GM12892 (cell line): ENCODE results near the gene SPATS1. TPM values are rescaled to one million over a fixed set of nuclear protein-coding genes. Genes with fewer than 3 reads are reported as not detected.

Source experiments
- DNase-seq: peaks from one replicate; pipeline ENCODE4 v3.0.0; 2011; ENCODE audit not compliant: insufficient read length
- FAIRE-seq: peaks from 2 replicates; lab custom pipeline; 2011; peaks lifted over from hg19 to GRCh38; lab: Jason Lieb, UNC
- POLR2A ChIP-seq: IDR thresholded peaks from 2 replicates; pipeline ENCODE4 v1.6.1; 2011; ENCODE audit warnings: low read depth, low read length, control low read depth
- POLR2AphosphoS5 ChIP-seq: IDR thresholded peaks from 2 replicates; pipeline ENCODE4 v1.6.1; 2011; ENCODE audit warnings: low read depth, low read length, control low read depth
- TAF1 ChIP-seq: IDR thresholded peaks from 2 replicates; pipeline ENCODE4 v1.6.1; 2011; ENCODE audit warnings: low read depth, mild to moderate bottlenecking, control low read depth, low read length, borderline replicate concordance
- polyA plus RNA-seq: library from polyadenylated mRNA; unstranded; fragments of >200 nt; gene quantifications from one replicate; pipeline ENCODE4 v1.2.1, GENCODE V29; 2012; ENCODE audit warnings: missing spikeins, inconsistent platforms; ENCODE audit not compliant: missing spikeins

Gene SPATS1, protein sequence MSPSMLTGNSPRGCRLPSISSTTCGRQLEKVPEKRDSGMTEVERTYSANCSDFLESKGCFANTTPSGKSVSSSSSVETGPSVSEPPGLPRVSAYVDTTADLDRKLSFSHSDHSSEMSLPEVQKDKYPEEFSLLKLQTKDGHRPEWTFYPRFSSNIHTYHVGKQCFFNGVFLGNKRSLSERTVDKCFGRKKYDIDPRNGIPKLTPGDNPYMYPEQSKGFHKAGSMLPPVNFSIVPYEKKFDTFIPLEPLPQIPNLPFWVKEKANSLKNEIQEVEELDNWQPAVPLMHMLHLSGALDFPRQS
- not detected for polyA plus RNA-seq

DNA sequence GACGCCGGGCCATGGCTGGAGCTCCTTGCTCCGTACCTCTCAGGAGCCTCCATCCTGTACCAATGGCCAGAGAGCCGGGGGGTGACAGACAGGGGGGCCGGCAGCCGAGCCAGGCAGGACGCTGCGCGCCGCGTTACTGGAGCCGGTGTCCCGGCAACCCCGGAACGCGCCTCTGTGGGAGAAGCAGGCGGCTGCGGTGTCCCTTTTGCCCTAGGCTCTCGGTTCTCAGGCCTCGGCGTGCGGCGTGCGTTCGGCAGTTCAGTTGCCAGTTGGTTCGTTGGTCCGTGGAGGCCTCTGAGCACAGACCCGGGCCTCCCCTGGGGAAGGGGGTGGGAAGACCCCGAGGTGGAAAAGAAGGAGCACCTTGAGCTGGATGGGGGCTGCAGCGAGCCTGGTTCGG is at the start of gene SPATS1:
TSS of gene SPATS1 (plus strand) at position 162 of the 400 bp plus-strand sequence. CDS start 446 bp downstream, outside the sequence.
- DNase-seq (peak; percentile 10), FAIRE-seq (no peak)
- TF ChIP-seq POLR2A (no peak), POLR2AphosphoS5 (no peak), TAF1 (no peak)

DNA sequence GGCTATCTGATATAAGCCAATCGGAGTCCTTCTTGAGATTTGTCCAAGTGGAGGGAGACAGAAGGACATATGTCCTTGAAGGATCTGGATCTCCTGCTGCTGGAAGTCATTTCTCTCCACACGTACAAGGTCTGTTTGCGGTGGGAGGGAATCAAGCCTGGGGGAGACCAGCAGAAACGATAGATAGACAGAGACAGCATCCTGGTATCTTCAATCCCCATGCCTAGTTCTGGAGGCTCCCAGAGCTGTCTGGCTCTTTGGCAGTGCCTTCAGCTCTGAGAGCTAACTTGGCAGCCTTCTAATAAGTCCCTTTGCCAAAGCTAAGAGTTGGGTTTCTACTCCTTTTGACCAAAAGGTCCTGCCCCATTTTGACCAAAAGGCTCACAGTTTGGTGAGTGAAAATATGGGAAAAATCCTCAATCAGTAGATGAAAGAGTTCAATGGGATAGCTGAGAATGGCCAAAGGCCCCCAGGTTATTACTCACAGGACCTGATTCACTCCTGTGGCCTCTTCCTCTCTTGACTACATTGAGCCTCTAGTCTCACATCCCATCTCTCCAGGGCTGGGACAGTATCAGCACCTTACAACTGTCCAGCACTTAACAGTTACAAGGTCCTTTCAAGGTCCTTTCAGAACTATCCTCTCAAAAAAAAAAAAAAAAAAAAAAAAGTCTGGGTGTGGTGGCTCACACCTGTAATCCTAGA is 49.6 kb upstream of the SPATS1 start:
- TF ChIP-seq POLR2AphosphoS5, result no peak
- no peak for TF ChIP-seq POLR2A
- TF ChIP-seq TAF1, result no peak
- FAIRE-seq, result no peak
- no peak for DNase-seq

DNA sequence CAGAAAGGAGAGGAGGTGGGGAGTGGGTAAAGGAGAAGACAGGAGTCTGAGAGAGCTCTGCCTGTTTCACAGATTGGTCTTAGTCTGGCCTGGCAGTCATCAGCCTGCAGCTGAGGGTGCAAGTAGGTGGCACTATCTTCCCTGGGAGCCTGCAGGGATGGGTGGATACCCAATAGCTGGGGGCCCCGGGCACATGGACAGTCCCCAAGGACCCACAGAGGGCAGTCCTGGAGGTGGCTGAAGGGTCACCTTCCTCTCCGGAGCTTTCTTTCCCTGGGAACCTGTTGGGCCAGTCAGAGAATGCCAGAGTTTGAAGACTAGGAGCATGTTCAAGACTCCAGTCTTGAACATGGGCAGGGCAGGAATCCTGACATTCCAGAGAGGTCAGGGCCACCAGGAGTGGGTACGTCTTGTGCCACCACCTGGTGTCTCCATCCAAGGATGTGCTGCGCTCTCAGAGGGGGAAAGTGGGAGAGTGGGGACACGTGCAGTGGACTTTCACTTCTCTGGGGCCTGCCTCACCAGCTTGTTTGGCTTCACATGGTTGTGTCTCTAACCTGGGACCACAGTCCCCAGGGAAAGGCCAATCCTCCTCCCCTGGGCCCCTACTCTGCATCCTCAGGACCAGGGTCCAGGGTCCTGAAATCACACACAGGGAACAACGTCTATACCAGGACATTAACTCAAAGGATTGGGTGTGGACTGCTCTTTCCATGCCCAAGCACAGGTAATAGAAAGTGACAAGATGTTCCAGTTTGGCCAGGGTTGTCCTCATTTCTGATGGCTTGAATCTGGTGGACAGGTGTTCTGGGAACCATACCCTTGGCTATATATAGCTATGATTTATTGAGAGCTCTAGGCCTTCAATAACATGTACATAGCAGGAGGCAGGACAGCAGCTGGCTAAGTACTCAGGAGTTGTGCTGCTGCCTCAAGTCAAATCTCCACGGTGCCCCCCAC is 47.3 kb upstream of the SPATS1 start:
- DNase-seq (no peak), FAIRE-seq (no peak)
- TF ChIP-seq POLR2AphosphoS5 (no peak), POLR2A (no peak), TAF1 (no peak)

DNA sequence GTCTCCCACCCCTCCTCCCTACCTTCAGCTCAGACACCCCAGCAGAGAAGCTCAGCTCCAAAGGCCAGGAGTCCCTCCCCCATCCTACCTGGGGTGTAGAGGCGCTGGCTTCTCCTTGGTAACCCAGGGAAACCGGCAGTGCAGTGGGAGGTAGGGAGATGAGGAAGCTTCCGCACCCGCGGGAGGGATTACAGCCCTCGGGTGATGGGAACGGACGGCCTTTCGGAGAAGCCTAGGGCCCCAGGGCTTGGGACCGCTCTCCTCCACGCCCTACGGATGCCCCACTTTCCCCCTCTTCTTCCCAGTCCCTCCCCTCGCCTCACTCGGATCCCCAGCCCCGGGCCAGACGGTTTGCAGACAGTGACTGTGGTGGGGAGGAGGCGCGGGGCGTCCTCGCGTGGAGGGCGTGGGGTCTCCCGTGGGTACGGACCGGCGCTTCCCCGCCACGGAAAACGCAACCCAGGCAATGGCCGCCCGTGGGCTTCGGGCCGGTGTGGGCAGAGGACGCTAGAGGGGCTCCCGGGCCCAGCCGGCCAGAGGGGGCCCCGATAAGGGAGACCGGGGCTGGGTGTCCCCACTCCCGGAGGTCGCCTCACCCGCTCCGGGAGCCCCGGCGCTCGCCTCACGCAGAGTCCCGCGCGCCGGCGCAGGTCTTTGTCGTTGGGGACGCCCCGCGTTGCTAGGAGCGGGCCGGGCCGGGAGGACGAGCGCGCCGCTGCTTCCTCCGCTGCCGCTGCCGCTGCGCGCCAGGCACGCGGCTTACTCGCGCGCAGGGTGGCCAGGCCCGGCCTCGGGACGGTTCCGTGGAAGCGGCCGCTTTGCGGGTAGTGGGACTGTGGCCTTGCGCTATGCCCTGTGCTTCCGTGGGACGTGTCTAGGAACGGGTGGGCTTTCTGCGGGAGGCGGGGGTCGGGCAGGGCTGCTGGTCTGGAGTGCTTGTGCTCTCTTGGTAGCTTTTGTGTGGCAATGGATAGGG is 45.1 kb upstream of the SPATS1 start:
- FAIRE-seq, result no peak
- no peak for TF ChIP-seq POLR2A
- TF ChIP-seq POLR2AphosphoS5, result no peak
- TF ChIP-seq TAF1, result no peak
- no peak for DNase-seq

DNA sequence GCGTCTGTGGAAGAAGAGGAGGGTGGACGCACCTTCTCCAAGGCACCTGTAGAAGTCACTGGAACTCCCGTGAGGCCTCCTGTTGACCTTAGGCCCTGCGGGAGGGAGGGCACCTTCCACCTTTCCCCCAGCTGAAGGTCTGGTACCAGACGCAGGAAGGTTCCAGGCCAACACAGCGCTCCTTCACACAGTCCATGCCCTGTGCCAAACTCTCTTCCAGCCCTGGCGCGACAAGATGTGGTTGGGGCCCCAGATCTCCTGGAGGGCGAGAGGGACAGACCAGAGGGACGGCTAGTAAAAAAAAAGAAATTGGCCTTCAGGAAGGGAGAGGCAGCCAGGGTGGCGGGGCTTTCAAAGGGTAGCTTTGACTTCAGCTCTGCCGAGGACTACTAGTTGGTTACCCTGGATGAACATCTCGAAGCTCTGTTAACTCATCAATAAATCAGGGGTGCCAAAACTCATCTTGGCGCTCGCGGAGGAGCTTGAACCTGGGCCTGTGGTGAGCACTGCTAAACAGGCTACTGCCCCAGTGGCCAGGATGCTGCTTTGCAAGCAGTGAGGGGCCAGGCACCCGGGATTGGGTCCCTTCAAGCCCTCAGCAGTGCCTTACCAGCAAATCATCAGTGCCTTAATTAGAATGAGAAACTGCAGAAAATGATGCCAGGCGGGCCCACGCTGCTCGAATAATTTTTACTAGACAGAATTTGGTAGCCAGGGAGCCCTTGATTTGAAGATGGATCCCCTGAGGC is 44.2 kb upstream of the SPATS1 start:
- DNase-seq (no peak), FAIRE-seq (no peak)
- TF ChIP-seq POLR2A (no peak; the same call in 1 of the 2 replicates), POLR2AphosphoS5 (no peak; the same call in 1 of the 2 replicates), TAF1 (no peak)

DNA sequence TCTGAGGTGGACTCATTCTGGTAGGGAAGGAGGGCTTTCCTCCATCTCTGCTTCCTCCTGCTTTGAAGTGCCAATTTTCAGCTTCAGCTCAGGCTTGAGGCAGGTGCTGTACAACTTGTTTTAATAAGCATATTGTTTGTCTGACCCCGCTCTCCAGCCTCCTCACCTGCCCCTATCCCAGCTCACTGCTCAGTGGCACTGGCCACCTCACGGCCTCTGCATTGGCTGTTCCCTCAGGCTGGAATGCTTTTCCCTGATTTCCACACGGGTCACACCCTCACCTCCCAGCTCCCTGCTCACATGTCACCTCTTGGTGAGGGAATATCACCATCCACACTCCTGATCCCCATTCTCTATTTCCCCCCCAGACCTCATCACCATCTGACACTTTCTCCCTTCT is 43.6 kb upstream of the SPATS1 start:
- DNase-seq, result no peak
- TF ChIP-seq TAF1 (no peak), POLR2A (no peak), POLR2AphosphoS5 (peak; percentile 22; the same call in 1 of the 2 replicates)
- FAIRE-seq, result no peak

DNA sequence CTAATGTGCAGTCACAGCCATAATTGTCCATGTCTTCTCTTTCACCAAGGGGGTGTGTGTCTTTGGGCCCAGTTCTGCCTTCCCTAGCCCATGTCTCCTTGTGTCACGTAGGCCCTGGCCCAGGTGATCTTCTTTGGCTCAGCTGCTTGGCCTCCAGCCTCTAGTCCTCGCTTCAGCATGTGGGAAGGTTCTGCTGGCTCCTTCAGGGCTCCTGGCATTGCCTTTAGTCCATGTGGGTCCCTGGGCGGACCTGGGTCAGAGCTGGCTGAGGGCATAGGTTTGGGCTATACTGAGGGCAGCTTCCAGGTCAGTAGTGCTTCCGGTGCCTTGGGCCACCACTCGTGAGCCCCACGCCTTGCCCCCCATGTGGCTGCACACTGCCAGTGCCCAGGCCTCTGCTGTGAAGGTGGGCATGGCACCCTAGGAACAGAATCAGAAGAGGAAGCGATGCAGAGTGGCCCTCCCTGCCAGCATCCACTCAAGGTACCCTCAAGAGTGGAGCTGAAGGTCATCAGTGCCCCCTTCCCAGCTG is 42.1 kb upstream of the SPATS1 start:
- no peak for FAIRE-seq
- no peak for TF ChIP-seq POLR2AphosphoS5
- no peak for TF ChIP-seq POLR2A
- TF ChIP-seq TAF1, result no peak

DNA sequence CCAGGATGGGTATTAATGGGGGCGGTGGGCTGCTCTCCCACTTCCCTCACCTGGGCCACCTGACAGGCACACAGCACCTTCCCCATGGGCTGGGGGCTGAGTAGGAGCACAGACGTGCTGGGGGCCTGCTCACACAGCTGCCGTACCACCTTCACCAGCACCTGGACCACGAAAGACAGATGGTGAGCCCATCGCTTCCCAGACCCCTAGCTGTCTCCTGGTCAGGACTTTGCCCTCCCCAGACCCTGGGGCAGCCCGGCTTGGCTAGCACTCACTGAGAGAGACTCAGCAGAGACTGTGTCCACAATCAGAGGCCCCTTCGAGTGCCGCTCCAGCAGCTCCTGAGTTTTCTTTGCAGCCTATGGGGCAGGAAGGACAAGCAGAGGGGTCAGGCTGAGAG is 41.3 kb upstream of the SPATS1 start:
- TF ChIP-seq POLR2AphosphoS5, result no peak
- FAIRE-seq (no peak), DNase-seq (no peak)

More for the DNA sequence above, 42.1 kb upstream of the SPATS1 start:
- DNase-seq, result no peak

DNA sequence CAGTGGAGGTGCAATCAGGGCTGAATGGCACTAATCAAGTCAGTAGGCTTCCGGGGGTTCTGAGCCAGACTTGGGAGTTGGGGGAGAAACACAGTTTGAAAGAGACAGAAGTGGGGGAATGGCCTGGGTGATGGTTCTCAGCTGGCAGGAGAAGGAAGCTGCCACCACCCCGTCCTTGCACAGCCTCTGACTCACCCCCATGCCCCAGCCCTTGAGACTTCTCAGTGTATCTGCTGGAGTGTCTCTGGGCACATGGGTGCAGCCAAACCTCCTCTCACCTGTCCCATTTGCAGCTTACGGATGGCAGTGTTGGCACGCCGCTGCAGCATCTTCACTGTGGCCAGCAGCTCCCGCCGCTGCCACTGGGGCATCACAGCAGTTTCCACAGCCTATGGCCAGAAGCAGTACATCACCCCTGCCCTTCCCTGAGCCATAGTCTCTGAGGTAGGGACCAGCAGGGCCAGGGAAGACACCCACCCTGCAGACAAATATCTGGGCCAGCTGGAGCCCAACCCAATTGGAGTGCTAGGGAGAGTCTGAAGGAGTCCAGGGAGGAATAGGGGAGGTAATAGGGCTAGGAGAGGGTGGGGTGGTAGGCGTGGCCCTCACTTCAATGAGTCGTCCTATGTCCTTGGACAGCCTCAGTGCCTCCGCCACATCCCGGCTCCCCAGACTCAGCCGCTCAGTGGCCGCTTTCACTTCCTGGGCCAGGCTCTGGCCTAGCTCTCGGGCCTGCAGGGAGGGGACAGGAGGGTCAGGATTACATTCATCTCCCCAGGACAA is 40.5 kb upstream of the SPATS1 start:
- no peak for TF ChIP-seq TAF1
- no peak for FAIRE-seq
- DNase-seq, result no peak

DNA sequence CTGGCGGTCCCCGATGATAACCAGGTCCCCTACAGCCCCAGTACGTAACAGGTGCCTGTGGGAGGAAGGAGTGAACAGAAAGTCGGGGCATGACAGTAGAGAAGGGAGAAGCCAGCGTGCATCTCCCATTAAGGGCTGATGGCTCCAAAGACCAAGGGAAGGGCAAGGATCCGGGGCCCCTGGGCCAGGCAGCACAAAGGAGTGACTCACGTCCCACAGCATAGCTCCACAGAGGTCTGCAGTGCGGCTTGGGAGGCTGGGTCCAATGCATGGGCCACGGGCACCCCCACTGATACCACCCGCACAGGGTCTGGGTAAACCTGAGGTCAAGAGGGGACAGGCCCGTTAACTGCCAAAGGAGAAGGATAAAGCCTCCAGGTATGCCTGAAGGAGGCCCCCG is 39.6 kb upstream of the SPATS1 start:
- FAIRE-seq, result no peak
- no peak for DNase-seq
- TF ChIP-seq TAF1 (no peak), POLR2AphosphoS5 (no peak)

DNA sequence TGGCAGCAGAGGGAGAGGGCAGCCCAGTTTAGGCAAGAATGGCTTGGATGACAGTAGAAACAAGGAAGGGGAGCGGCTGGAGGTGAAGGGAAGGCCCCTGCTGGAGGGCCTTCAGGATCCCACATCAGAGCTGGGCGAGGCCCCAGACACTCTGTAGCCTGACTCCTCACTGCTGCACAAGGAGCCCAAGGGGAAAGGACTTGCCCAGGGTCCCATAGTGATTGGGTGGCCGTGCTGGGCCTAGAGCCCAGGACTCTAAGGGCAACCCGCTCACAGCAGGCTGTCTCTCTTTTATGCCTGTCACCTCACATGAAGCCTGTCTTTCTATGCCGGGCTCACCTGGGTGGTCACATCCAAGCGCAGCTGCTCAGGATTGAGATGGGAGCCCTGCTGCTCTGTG is 38.6 kb upstream of the SPATS1 start:
- DNase-seq (no peak), FAIRE-seq (no peak)
- no peak for TF ChIP-seq POLR2AphosphoS5
- TF ChIP-seq POLR2A, result no peak
- TF ChIP-seq TAF1, result no peak
